HG03045 (cell line): ENCODE data around the gene MYBPHL.
A peak's percentile ranks its signal among the peaks of the same experiment; 100 is the strongest.
"Not testable (repeated sequence)": the region's sequence is repeated elsewhere in the genome, so short reads cannot be mapped to it uniquely, and the experiment has no call there.

Experiments used
- ATAC-seq: cut with Tn5 transposase; IDR thresholded peaks from one replicate; pipeline ENCODE4 v1.9.1; 2021; ENCODE audit warnings: mild to moderate bottlenecking, moderate library complexity; ENCODE audit not compliant: unreplicated experiment

Gene MYBPHL

GRCh38 chr1:109307274-109308021 is 637 bp upstream of the MYBPHL start:
- ATAC-seq = no peak

- ATAC-seq = not testable (repeated sequence)
Observed at GRCh38 chr1:109305991-109306390, 820 bp downstream of the MYBPHL start.

GRCh38 chr1:109304226-109304920 is 2.4 kb downstream of the MYBPHL start:
- ATAC-seq = no peak

GRCh38 chr1:109301874-109302273 is 4.9 kb downstream of the MYBPHL start:
- ATAC-seq = no peak

- ATAC-seq = no peak
Observed at GRCh38 chr1:109300650-109301151, 6.1 kb downstream of the MYBPHL start.

DNA sequence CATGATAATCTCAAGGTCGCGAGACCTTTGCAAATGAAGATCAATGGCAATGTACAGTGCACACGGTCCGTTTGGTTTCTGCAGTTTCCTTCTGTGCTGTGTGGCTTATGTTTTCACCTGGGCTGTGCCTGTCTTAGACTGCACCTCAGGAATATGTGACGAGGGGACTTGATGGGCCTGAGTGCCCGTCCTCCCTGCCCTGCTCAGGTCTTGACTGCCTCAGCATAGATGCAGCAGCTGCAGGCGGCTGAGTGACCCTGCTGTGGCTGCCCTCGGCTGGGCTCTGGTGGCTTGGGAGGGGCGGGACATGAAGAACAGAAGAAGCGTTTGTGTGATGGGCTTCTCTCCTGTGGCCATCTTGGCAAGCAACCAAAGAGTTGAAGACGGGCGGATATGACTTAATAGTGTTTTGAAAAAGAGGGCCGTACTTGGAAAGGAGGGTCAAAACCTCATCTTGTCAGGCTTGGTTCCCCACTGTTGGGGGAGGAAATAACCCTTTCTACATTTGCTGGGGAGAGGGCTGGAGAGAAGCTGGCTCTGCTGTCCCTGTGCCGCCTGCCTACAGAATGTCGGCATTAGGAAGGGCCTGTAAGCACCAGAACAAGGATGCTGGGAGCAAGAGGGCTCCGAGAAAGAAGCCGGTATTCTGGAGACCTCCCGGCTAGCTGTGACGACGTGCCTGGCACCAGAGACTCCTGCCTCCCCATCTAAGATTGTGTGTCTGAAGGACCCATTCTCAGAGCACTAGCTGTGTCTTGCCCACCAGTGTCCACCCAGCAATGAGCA is 7.1 kb downstream of the MYBPHL start:
- no peak for ATAC-seq

- ATAC-seq = no peak
Observed at GRCh38 chr1:109298666-109299557, 7.9 kb downstream of the MYBPHL start.

DNA sequence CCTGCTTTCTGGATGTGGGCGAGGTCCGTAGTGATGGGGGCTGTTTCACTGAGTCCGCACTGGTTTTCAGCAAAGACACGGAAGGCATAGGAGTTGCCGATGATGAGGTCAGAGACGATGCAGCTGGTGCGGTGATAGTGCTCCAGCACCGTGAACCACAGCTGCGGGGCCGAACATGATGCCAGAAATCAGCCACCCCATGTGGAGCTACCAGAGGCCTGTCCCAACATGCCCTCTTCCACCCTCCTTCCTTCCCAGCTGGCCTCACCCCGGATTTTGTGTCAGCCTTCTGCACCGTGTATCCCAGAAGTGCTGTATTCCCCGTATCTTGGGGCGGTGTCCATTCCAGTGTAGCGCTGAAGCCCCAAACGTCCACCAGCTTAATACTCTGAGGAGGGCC is 10.0 kb downstream of the MYBPHL start:
- no peak for ATAC-seq

- no peak for ATAC-seq
Observed at GRCh38 chr1:109295712-109296415, 10.9 kb downstream of the MYBPHL start.

- no peak for ATAC-seq
Observed at GRCh38 chr1:109294481-109294880, 12.3 kb downstream of the MYBPHL start.

- no peak for ATAC-seq
Observed at GRCh38 chr1:109293026-109293425, 13.8 kb downstream of the MYBPHL start.

DNA sequence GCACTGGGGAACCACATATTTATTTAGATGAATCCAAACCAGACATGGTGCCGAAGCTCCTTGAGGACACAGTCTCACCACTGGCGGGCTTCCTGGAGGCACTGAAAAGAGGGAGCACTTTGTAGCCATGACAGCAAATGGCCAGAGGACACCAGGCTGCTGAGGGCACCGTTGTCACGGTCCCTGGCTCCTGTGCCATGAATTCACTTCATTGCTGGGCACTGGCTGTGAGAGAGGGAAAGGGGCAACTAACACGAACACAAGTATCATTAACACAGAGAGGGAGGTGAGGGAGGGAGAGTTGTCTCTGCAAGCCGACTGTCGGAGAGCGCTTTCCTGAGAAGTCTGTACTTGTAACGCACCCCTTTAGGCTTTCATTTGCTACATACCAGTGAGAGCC is 14.4 kb downstream of the MYBPHL start:
- no peak for ATAC-seq

DNA sequence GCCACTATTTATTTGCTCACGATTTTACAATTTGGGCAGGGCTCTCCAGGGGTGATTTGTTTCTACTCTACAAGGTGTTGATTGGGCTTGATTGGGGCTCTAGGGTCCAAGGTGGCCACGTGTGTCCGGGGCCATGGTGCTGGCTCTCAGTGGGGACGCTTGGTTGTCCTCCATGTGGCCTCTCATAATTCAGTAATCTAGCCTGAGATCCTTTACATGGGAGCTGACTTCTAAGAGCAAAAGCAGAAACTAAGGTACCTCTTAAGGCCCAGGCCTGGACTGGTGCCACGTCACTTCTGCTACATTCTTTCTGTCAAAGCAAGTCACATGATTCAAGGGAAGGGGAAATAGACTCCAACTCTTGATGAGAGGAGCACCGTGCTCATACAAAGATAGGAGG is 15.8 kb downstream of the MYBPHL start:
- no peak for ATAC-seq

- no peak for ATAC-seq
Observed at GRCh38 chr1:109290137-109290536, 16.7 kb downstream of the MYBPHL start.

DNA sequence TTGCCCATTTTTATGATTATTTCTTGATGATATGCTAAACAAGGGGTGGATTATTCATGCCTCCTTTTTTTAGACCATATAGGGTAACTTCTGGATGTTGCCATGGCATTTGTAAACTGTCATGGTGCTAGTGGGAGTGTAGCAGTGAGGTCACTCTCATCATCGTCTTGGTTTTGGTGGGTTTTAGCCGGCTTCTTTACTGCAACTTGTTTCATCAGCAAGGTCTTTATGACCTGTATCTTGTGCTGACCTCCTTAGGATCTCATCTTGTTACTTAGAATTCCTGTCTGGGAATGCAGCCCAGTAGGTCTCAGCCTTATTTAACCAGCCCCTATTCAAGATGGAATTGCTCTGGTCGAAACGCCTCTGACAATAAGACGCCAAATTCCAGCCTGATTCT is 20.0 kb downstream of the MYBPHL start:
- ATAC-seq = not testable (repeated sequence)

GRCh38 chr1:109283748-109284600 is 22.8 kb downstream of the MYBPHL start:
- peak; percentile 35 for ATAC-seq

- peak; percentile 97 for ATAC-seq
Observed at GRCh38 chr1:109282952-109283747, 23.7 kb downstream of the MYBPHL start, which contains the start of gene PSRC1. PSRC1 (minus strand) TSS chr1:109283145.

GRCh38 chr1:109282497-109282951 is 24.3 kb downstream of the MYBPHL start:
- ATAC-seq = no peak
